Stimulated activated CD4-positive, alpha-beta T cell treated with anti-CD3 and anti-CD28 coated beads, TNF-alpha, amount 100 ng/mL, for 1 hour (primary cell): ENCODE measurements around the gene APOBEC3B.
A peak's percentile ranks its signal among the peaks of the same experiment; 100 is the strongest.
"Not testable (repeated sequence)": the region's sequence is repeated elsewhere in the genome, so short reads cannot be mapped to it uniquely, and the experiment has no call there.

Experiments used
- DNase-seq, 3 donors: peaks; one replicate each; pipeline ENCODE4 v3.0.0-alpha.2; 2020; ENCODE audit warnings: low read depth in 3 of 3, low spot score in 1 of 3

Gene APOBEC3B

DNA sequence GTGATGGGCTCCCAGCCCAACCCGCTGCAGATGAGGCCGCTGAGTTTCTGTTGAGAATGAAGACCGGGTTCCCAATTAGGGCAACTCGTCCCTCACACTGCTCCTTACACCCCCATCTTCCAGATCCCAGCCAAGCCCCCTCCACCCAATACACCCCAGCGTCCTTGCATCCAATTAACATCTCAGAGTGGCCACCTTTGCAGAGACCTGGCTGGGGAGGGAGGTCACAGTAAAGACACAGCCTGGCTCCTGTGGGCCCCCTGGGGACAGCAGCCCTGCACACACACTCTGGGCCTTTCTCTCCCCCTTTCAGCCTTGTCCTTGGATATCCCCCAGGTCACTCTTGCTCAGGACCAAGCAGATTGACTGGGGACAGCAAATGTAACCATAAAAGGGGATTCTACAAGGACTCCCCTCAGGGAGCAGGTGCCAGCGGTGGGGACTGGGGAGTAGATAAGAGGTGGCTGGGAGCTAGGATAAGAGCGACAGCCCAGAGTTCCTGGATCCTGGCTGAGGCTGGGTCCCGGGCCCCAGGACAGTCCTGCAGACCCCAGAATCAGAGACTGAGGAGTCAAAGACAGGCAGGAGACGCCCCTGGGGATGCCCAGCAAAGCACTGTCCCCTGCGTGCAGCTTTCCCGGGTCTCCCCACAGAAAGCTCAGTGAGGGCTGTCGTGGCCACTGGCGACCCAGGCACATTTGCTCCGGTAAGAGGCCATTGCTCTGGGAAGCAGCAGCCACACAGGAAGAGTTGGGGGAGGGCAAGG is 16.4 kb upstream of the APOBEC3B start:
- DNase-seq = no peak

DNA sequence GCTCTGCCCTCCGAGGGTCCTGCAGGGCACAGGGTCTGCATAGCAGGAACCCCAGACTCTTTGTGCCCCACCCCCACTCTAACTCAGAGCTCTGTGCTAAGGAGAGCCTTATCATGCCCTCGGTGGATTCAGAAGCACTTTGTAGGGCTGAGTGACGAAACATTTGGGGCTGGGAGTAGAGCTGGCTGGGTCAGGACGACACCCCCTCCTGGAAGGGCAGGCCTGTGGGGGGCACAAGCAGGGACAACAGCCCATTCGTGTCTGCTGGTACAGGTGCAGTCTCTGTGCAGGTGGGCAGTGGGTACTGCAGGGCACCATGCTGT is 15.8 kb upstream of the APOBEC3B start:
- no peak for DNase-seq

DNA sequence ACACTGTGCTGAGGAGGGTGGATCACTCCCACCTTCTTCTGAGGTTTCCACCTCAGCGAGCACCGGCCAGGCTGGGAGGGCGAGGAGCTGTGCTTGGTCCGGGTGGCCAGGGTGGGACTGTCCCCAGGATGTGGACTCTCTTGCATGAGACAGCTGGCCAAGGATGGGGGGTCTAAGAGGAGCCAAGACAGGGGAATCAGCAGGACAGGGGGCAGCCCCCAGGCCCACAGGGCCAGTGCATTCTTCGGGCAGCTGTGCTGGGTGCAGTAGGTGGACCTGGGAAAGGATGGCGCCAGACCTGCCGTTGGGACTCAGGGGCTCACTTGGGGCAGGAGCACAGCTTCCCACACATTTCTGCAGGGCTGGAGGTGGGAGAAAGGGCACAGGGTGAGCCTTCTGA is 15.2 kb upstream of the APOBEC3B start:
- no peak for DNase-seq

DNA sequence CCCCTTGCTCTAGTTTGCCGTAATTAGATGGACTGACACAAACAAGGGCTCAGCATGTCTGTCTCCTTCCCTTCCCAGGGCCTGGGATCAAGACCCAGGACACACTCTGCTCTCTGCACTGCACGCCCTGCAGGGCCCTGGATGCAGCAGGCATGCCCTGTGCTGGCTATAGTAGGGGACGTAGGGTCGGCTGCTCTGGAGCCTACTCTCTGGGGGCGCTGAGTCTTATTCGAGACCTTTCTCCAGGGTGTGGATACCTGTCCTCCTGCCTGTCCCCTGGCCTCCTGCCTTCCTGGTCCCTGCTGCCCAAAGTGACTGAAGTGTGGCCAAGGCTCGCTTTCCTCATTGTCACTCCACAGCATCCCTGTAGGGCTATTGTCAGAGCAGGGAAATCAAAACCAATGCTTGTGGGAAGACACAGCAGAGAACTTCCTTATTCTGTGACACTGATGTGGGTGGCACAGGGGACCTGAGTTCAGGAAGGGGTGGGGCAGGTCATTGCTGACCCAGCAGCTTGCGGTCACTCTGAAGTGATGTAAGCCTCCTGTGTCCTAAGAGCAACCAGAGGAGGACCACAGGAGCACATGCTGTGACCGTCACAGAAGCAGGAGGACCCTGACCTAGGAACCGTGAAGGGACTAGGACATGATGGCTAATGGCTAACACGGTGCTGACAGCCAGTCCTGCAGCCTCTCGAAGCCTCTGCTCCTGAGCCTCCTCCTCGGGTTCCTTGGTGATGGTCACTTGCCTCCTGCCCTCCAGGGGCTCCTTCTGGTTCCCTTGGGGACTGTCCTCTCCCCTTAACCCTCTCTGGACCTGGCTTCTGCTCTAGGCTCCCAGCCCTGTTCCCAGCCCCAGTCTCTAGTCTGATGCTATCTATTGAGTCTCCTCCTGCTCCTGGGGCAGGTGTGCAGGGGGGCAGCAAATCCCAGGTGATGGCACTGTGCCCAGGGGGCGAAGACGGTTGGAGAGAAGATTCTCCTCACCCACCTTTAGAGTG is 14.4 kb upstream of the APOBEC3B start:
- DNase-seq = no peak

DNA sequence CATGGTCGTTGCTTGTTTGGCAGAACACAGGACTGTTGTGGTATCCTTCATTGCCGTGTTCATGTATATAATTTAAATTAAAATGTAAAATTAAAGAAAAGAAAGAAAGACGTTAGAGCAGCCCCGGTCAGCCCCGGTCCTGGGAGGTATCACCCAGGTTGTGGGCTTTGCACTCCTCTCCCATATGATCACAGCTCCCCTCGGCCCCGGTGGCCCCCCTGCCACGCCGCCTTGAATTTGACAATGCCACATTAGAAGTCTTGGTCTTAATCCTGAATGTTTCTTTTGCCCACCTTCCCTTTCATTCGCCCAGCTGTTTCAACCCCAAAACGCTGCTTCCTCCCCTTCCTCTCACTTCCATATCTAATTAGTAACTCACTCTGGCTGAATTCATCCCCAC is 13.3 kb upstream of the APOBEC3B start:
- no peak for DNase-seq

DNA sequence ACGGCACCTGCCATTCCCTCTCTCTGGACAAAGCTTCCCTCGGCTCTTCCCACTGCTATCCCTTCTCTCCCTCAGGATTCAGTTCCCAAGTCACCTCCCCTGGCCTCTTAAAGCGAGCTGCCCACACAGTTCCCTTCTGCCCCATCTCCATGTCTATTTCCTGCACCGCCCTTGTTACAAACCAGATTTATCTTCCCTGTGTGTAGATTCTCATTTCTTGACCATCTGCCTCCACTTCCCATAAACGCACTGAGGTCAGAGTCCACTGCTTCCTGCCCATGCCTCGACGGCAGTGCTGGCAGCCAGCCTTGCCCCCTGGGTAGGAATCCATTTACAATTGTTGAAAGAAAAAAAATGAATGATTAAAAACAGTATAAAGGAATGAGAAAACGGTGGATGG is 11.6 kb upstream of the APOBEC3B start:
- no peak for DNase-seq

DNA sequence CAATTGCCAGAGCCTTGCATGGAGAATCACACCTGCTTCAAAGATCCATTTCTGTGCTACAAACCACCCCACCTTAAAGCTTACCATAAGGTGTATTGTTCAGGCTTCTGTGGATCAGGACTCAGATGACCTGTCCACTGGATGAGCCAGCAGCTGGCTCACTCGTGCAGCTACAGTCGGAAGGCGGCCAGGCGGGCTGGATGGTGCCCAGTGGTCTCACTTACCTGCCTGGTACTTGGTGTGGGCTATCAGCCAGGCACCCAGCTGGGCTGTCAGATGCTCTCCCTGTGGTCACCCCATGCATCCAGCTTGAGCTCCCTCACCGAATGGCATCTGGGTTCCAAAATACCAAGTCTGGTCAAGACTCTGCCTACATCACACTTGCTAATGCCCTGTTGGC is 10.9 kb upstream of the APOBEC3B start:
- DNase-seq = no peak

DNA sequence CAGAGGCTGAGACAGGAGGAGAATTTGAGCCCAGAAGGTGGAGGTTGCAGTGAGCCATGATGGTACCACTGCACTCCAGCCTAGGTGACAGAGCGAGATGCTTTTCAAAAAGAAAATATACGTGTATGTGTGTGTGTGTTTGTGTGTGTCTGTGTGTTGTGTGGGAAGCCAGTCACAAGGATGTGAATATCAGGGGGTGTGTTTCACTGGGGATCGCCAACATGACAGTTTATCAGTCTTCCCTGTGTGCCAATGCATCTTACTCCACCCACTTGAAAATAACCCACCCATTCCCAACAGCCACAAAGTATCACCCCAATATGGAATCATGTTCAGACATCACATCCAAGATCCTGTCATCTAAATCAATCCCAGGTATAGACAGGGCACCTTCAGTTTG is 10.4 kb upstream of the APOBEC3B start:
- DNase-seq = no peak

DNA sequence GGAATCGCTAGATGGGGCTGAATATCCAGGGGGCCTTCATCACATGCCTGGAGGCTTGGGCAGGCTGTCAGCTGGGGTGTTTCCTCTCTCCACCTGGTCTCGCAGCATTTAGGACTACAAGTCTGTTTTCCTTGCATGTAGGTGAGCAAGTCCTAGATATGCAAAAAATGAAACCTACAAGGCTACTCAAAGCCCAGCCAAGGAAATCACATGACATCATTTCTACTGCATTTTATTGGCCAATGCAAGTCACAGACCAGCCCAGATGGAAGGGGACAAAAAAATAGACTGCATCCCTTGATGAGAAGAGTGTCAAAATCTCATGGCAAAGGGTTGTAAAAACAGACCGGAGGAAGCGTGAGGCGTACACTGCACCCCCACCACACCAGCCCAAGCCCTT is 9.6 kb upstream of the APOBEC3B start:
- no peak for DNase-seq

DNA sequence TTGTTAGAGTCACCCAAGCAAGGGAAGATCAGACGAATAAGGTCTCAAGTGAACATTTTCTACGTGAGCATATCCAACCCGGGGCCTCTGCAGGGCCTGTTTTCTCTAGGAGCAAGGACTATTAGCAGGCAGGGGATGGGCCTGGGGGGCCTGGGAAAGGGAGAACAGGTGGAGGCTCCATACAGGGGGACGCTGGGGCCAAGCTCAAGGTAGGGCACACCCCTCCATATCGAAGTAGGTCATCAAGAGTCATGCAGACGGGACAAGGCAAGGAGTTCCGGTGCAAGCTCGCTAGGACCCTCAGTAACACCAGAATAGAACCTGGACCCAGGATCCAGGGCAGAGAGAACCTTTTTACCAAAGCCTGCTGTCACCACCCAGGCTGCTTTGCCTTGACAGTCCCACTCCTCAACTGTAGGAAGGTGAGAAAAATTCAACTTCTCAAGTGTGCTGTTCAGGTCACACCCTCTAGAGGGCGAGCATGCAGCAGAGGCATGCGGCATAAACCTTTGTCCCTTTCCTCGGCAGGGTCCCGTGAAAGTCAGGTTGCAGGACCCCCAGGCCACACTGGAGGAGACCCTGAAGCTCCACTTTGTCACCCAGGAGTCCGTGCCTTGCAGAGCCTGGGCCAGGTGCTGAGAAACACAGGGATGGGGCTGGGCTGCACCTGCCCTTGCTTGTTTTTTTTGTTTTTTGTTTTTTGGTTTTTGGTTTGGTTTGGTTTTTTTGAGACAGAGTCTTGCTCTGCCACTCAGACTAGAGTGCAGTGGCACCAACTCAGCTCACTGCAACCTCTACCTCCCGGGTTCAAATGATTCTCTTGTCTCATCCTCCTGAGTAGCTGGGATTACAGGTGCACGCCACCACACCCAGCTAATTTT is 8.6 kb upstream of the APOBEC3B start:
- DNase-seq = peak in 2 of 3 donors; percentile 34 to 37

DNA sequence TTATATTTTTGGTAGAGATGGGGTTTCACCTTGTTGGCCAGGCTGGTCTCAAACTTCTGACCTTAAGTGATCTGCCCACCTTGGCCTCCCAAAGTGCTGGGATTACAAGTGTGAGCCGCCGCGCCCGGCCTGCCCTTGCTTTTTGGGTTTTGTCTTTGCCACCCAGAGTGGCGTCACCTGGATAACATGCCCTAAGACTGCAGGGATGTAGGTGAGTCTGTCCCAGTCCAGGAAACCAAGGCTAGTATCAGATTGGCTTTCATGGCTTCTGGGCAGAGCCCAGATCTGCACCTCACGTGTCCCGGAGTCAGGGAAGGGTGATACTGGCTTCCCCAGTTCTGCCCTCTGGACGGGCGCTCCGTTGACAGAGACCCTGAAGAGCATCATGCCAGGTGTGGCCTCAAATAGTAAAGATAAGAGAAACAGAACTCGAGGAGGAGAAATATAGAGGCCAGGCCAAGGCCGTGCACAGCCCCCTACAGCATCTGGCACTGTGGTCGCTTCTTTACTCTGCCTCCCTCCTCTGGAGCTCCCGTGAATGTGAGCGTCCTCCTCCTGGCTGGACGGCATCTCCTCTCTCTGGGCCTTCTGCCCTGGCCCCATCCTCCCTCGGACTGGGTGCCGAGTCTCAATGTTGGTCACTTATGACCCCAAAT is 7.8 kb upstream of the APOBEC3B start:
- no peak for DNase-seq

DNA sequence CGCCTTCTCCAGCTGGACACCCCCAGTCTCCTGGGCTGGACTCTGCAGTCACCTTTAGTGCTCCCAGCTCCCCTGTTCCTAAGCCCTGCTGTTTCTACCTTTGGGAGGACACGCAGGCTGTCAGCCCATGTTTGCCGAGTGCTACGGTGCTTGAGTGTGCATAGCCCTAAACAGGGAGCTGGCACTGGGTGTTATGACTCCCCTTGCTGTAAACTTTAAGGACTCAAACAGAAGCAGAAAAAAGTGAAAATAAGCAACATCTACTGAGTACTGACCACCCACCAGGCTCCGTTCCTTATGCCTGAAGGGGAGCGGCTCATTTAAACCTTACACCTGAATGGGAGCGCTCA is 7.3 kb upstream of the APOBEC3B start:
- no peak for DNase-seq

DNA sequence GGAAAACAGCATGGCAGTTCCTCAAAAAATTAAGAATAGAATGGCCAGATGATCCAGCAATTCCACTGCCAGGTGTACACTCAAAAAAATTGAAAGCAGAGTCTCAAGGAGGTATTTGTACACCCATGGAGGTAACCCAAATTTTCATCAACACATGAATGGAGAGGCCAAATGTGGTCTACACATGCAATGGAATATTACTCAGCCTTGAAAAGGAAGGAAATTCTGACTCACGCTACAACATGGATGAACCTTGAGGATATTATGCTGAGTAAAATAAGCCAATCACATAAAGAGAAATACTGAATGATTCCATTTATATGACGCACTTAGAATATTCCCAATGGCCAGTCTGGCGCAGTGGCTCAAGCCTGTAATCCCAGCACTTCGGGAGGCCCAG is 4.9 kb upstream of the APOBEC3B start:
- not testable (repeated sequence) for DNase-seq

DNA sequence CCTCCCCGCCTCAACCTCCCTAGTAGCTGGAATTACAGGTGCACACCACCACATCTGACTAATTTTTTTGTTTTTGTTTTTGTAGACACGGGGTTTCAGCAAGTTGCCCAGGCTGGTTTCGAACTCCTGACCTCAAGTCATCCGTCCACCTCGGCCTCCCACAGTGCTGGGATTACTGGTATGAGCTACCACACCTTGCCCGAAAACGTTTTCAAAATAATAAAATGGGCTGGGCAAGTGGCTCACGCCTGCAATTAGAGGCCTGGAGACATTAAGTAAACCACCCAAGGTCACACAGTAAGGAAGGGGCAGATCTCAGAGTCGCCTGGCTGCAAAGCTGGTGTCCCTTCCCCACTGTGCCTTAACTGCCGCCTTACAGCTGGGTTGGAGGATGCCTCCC is 1.6 kb upstream of the APOBEC3B start:
- not testable (repeated sequence) for DNase-seq

DNA sequence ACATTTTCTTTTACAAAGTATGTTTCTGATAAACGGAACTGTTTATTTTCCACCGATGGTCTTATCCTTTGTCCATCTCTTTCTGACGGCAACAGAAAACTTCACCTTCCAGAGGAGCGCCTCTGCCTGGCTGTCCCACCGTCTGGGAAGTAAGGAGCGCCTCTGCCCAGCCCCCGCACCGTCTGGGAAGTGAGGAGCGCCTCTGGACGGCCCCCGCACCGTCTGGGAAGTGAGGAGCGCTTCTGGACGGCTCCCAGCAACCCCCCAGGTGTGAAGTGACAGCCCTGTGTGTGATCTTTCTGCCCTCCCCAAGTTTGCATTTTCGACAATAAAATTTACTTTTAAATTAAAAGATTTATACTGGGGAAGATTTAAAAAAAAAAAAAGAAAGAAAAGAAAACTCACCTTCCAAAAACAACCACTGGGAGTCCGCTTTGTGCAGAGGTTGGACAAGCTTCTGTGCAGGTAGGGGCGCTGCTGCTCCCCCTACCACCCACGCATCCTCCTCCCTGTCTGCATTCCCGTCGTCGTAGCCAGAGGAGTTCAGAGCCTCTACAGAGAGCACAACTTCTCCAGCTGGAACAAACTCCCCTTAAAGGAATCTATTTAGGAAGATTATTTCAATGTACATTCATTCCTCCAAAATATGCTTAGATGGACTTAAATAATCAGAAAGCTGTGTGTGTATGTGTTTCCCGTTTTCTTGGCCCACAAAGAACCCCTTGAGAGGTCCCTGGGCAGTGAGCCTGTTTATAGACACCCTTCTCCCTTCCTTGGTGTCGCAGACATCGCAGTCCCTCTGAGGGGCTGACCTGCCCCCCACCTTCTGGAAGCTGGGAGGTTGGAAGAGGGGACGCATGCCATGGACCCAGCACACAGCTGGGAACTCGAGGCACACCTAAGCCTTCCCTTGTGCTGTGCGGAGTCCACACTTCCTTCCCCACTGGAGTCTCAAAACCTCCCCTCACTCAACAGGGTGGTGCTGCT is 849 bp upstream of the APOBEC3B start:
- DNase-seq = no peak

DNA sequence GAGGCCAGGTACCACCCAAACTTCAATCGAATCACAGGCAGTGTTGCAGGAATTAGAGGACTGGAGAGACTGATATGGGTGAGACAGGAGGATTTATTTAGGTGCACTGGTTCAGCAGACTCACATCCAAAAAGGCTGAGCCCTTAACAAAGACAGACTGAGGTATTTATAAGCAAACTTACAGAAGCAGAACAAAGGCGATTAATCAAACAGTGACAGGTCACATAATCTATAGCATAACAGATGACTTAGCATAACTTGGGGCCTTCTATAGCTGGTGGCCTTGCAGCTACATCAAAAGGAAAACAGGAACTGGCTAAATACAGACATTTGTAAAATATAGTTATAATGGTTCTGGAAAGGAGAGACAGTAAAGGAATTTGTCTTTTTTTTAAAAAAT is 2.1 kb downstream of the APOBEC3B start:
- no peak for DNase-seq

DNA sequence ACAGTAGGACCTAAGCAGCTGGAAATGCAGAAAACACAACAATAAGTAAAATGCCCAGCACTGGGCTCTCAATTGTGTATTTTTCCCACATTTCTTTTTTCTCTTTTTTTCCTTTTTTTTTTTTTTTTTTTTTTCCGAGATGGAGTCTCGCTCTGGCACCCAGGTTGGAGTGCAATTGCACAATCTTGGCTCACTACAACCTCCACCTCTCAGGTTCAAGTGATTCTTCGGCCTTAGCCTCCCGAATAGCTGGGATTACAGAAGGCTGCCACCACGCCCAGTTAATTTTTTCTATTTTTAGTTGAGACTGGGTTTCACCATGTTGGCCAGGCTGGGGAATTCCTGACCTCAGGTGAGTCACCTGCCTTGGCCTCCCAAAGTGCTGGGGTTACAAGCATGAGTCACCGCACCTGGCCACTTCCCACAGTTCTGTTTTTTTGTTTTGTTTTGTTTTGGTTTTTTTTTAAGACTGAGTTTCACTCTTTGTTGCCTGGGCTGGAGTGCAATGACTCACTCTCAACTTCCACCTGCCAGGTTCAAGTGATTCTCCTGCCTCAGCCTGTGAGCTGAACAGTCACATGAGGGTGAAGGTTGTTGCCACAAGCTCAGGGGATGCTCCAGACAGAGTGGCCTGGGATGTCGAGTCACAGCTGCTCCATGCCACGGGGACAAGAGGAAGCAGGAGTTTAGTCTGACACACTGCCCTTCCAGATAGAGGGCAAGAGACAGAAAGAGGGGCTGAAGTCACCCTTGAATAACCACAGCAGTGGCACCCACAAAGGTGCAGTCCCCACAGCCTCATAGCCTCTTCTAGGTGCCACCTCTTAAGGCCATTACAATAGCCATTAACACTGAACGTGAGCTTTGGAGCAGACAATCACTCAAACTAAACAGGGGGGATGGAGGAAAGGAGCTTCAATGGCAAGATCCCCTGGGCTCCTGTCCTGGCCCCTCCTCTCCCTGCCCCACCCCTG is 2.9 kb downstream of the APOBEC3B start:
- DNase-seq = peak; percentile 34 to 69 (median 56)

DNA sequence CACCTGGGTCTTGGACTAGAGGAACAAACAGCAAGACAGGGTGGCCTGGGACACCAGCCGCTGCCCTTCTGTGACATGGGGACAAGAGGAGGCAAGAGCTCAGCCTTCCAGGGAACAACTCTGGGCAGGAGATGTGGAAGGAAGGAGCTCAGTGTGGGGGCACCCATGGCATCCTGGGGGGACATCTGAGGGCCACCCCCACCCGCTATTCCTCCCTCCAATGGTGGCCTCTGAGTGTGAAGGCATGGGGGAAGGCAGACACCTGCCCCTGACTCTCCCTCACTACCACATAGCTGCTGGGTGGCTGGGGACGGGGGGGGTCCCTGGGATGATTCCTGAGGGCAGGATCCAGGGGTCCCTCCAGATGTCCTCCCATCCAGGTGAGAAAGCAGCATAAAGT is 4.5 kb downstream of the APOBEC3B start:
- no peak for DNase-seq
